ENCODE results near the gene TRPM1.

DNA sequence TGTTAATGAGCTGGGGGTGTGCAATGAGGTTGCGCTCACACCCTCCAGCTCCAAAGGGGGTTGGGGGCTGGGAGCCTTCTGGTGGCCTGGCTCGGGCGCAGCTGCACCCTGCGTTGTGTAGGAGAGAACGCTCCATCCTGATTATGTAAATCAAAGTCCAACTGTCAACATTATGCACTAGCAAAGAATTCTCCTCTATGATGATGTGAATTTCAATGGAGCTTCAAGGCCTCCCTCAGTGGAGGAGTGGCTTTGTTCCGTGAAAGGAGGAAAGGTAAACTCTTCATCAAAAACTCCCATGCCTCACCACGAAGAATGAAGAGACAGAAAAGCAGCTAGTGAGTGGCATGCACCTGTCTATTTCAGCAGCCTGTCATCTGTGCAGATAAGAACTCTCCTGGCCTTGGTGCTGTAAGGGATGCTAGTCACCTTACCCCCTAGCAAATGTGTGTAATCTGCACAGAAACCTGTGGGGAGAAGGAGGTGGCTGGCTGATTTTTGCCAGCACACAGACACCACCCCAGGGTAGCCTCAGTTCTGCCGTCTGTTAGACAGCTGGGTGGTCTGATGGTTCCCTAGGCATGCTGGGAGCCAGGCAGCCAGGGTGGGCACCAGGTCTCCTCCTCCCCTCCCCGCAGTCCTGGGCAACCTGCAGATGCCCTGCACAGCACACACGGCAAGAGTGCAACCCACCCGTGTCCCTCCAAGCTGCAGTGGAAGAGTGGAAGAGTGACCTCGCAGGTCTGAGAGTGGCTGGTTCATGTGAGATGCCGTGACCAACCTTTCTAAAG is 47.0 kb upstream of the TRPM1 start:
- TF ChIP-seq, protein P1, sequence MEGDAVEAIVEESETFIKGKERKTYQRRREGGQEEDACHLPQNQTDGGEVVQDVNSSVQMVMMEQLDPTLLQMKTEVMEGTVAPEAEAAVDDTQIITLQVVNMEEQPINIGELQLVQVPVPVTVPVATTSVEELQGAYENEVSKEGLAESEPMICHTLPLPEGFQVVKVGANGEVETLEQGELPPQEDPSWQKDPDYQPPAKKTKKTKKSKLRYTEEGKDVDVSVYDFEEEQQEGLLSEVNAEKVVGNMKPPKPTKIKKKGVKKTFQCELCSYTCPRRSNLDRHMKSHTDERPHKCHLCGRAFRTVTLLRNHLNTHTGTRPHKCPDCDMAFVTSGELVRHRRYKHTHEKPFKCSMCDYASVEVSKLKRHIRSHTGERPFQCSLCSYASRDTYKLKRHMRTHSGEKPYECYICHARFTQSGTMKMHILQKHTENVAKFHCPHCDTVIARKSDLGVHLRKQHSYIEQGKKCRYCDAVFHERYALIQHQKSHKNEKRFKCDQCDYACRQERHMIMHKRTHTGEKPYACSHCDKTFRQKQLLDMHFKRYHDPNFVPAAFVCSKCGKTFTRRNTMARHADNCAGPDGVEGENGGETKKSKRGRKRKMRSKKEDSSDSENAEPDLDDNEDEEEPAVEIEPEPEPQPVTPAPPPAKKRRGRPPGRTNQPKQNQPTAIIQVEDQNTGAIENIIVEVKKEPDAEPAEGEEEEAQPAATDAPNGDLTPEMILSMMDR (IDR thresholded peaks at IDR 0.05) = no peak
- no peak for TF ChIP-seq POLR2A (IDR thresholded peaks at IDR 0.05)

Data from adrenal gland (tissue), 5 donors.